GM12878 (cell line): ENCODE data around the gene PRR3. TPM values are rescaled to one million over a fixed set of nuclear protein-coding genes. Genes with fewer than 3 reads are reported as not detected.
A peak's percentile ranks its signal among the peaks of the same experiment; 100 is the strongest.
"Not testable (repeated sequence)": the region's sequence is repeated elsewhere in the genome, so short reads cannot be mapped to it uniquely, and the experiment has no call there.

Experiments
- ATAC-seq: fragments of 200-7000 bp; cut with Tn5 transposase; 3 replicates; pipeline ENCODE4 v1.9.1; 2020; ENCODE audit warnings: mild to moderate bottlenecking, moderate library complexity
- BruUV-seq: library from RNA; stranded (reverse); fragments of 400-500 nt; replicated peaks from 2 replicates; lab custom pipeline; 2021; lab: Mats Ljungman, UMichigan
- CTCF ChIA-PET: fragments of 300-600 bp; sonication (Branson Sonifier 250); formaldehyde crosslinking; extraction: SDS; loops from one replicate; lab custom pipeline; 2021; ENCODE audit warnings: inconsistent platforms; lab: Yijun Ruan, JAX
- POLR2A ChIA-PET: fragments of 350-600 bp; formaldehyde crosslinking; extraction: SDS; loops from one replicate; lab custom pipeline; 2021; ENCODE audit warnings: inconsistent platforms; lab: Charles Lee
- RAD21 ChIA-PET: fragments of 300-600 bp; sonication (Branson Sonifier 250); formaldehyde crosslinking; loops from one replicate; lab custom pipeline; 2023; ENCODE audit warnings: antibody characterized with exemption; ENCODE audit not compliant: unreplicated experiment; lab: Charles Lee
- SMC1A ChIA-PET: fragments of 300-600 bp; sonication (Branson Sonifier 250); formaldehyde crosslinking; loops from one replicate; lab custom pipeline; 2023; ENCODE audit not compliant: unreplicated experiment, uncharacterized antibody; lab: Charles Lee
- DNase-seq: peaks from one replicate; pipeline ENCODE4 v3.0.0-alpha.2; 2011; ENCODE audit warnings: low read depth, low spot score
- FAIRE-seq: peaks from 3 replicates; lab custom pipeline; 2011; peaks lifted over from hg19 to GRCh38; lab: Jason Lieb, UNC
- H2AFZ ChIP-seq: 2 replicates; pipeline ENCODE4 v1.6.0; 2011; ENCODE audit warnings: low read depth, low read length, control low read depth; ENCODE audit not compliant: control insufficient read depth
- H3K27ac ChIP-seq: 2 replicates; pipeline ENCODE4 v1.5.1; 2011; ENCODE audit warnings: control low read depth; ENCODE audit not compliant: control insufficient read depth, insufficient read depth
- H3K27me3 ChIP-seq, 2 experiments: replicated peaks in 1 of 2; 2 replicates each; pipeline versions ENCODE4 v1.6.0 to v1.6.1; 2011; ENCODE audit warnings: low read length in 1 of 2; ENCODE audit not compliant: control insufficient read depth in 2 of 2, insufficient read depth in 2 of 2
- H3K36me3 ChIP-seq, 2 experiments: 2 replicates each; pipeline ENCODE4 v1.5.1; 2011; ENCODE audit warnings: low read length in 1 of 2; ENCODE audit not compliant: control insufficient read depth in 2 of 2, insufficient read depth in 2 of 2
- H3K4me1 ChIP-seq: 2 replicates; pipeline ENCODE4 v1.6.1; 2011; ENCODE audit warnings: mild to moderate bottlenecking, low read length, moderate library complexity, mixed read lengths; ENCODE audit not compliant: control insufficient read depth, insufficient read depth
- H3K4me2 ChIP-seq: 2 replicates; pipeline ENCODE4 v1.6.0; 2011; ENCODE audit warnings: control low read depth; ENCODE audit not compliant: control insufficient read depth, insufficient read depth
- H3K4me3 ChIP-seq: fragments of 200-600 bp; sonication (generic); 2 replicates; pipeline ENCODE4 v1.5.1; 2016
- H3K79me2 ChIP-seq: 2 replicates; pipeline ENCODE4 v1.6.0; 2011; ENCODE audit warnings: low read length; ENCODE audit not compliant: control insufficient read depth, insufficient read depth
- H3K9ac ChIP-seq: 2 replicates; pipeline ENCODE4 v1.8.0; 2011; ENCODE audit warnings: low read length, control low read depth, mixed read lengths; ENCODE audit not compliant: control insufficient read depth, insufficient read depth
- H3K9me3 ChIP-seq: replicated peaks from 3 replicates; pipeline ENCODE4 v1.5.1; 2011; ENCODE audit warnings: mild to moderate bottlenecking, low read length; ENCODE audit not compliant: control insufficient read depth, insufficient read depth
- H4K20me1 ChIP-seq: 2 replicates; pipeline ENCODE4 v1.6.0; 2011; ENCODE audit not compliant: control insufficient read depth, insufficient read depth
- CREB1 ChIP-seq: IDR thresholded peaks from 2 replicates; pipeline ENCODE4 v1.6.1; 2012; ENCODE audit warnings: low read depth, mild to moderate bottlenecking, inconsistent platforms
- EGR1 ChIP-seq, 2 experiments: IDR thresholded peaks; 1 replicate in 1 of 2; 2 replicates in 1 of 2; pipeline ENCODE4 v1.6.1; 2011 to 2012; ENCODE audit warnings: low read depth in 2 of 2, low read length in 2 of 2, borderline replicate concordance in 1 of 2, mild to moderate bottlenecking in 1 of 2, moderate library complexity in 1 of 2
- NR2F1 ChIP-seq: fragments of 450-650 bp; conservative IDR thresholded peaks from 2 replicates; pipeline ENCODE4 v1.6.1; 2017; ENCODE audit warnings: mild to moderate bottlenecking
- POLR2A ChIP-seq: IDR thresholded peaks from 2 replicates; pipeline ENCODE4 v1.6.1; 2011; ENCODE audit warnings: low read depth, mild to moderate bottlenecking, low read length
- POLR2AphosphoS2 ChIP-seq: IDR thresholded peaks from 2 replicates; pipeline ENCODE4 v1.6.1; 2011; ENCODE audit warnings: low read depth, mild to moderate bottlenecking, low read length, improper control_type of control experiment, moderate library complexity
- POLR2AphosphoS5 ChIP-seq: IDR thresholded peaks from 2 replicates; pipeline ENCODE4 v1.6.1; 2011; ENCODE audit warnings: mild to moderate bottlenecking, low read length, inconsistent platforms
- POU2F2 ChIP-seq: IDR thresholded peaks from 3 replicates; pipeline ENCODE4 v1.6.1; 2011; ENCODE audit warnings: low read depth, mild to moderate bottlenecking, low read length, borderline replicate concordance
- RAD21 ChIP-seq: IDR thresholded peaks from 2 replicates; pipeline ENCODE4 v1.6.1; 2011; ENCODE audit warnings: mild to moderate bottlenecking, low read depth, low read length, moderate library complexity; ENCODE audit not compliant: insufficient read depth
- SMC3 ChIP-seq: IDR thresholded peaks from 2 replicates; pipeline ENCODE4 v1.6.1; 2011; ENCODE audit warnings: low read length, improper control_type of control experiment, borderline replicate concordance
- YY1 ChIP-seq: IDR thresholded peaks from 2 replicates; pipeline ENCODE4 v1.6.1; 2011; ENCODE audit warnings: low read depth, mild to moderate bottlenecking, low read length
- ZBED1 ChIP-seq: IDR thresholded peaks from 2 replicates; pipeline ENCODE4 v1.6.1; 2016; ENCODE audit warnings: borderline replicate concordance
- WGBS: methylation state at CpG from one replicate; pipeline ENCODE4 v1.1.6; 2016; ENCODE audit warnings: low lambda C conversion rate; ENCODE audit not compliant: insufficient replicate concordance, insufficient coverage; ENCODE audit errors: missing lambda C conversion rate; 5-methylcytosine and 5-hydroxymethylcytosine counted together
- in situ Hi-C: fragments of 300-500 bp; cut with MboI; formaldehyde crosslinking; loops from 9 replicates; pipeline ENCODE4 v1.14.3; 2018; ENCODE audit warnings: mixed read lengths
- intact Hi-C: fragments of 100-400 bp; cut with micrococcal nuclease; formaldehyde crosslinking; loops from one replicate; pipeline ENCODE4 v1.14.2; 2022; ENCODE audit not compliant: unreplicated experiment
- polyA plus RNA-seq, 11 experiments: library from polyadenylated mRNA; depleted of rRNA in 4 of 11; unstranded in 6 of 11; stranded (reverse) in 5 of 11; fragments of >200 nt; fragmentation: Nextera tagmentation in 4 of 11; fragmentation: Illumina TruSeq in 1 of 11; extraction: Ambion mirVana in 4 of 11; extraction: Trizol in 1 of 11; gene quantifications; 1 replicate in 1 of 11; 2 replicates in 10 of 11; pipeline versions ENCODE4 v1.2.1 to v1.2.3, GENCODE V29; 2011 to 2016; ENCODE audit warnings: inconsistent platforms in 2 of 11, missing spikeins in 2 of 11, low read depth in 1 of 11
- total RNA-seq, 4 experiments: library from RNA; depleted of rRNA in 3 of 4; stranded (reverse); fragments of >200 nt in 3 of 4; fragmentation: Illumina TruSeq in 1 of 4; extraction: Trizol in 1 of 4; gene quantifications; 2 replicates each; pipeline versions ENCODE4 v1.2.1 to v1.2.3, GENCODE V29; 2013 to 2021
- TF ChIP-seq, protein P1 (sequence below), 3 experiments: IDR thresholded peaks in 2 of 3; conservative IDR thresholded peaks in 1 of 3; 2 replicates each; pipeline ENCODE4 v1.5.1; 2011; ENCODE audit warnings: low read depth in 3 of 3, low read length in 3 of 3, mild to moderate bottlenecking in 3 of 3, control low read depth in 2 of 3, moderate library complexity in 2 of 3, inconsistent platforms in 1 of 3, mixed read lengths in 1 of 3; ENCODE audit not compliant: control insufficient read depth in 2 of 3, insufficient read depth in 1 of 3; ENCODE audit errors: extremely low read depth in 1 of 3

Gene PRR3
- total and polyA plus RNA-seq, 10 of the 15 experiments (the other 5 are each of a cell fraction or from before 2014, with no cell fraction given) = 14.0 to 38.2 (median 20.5) TPM

DNA sequence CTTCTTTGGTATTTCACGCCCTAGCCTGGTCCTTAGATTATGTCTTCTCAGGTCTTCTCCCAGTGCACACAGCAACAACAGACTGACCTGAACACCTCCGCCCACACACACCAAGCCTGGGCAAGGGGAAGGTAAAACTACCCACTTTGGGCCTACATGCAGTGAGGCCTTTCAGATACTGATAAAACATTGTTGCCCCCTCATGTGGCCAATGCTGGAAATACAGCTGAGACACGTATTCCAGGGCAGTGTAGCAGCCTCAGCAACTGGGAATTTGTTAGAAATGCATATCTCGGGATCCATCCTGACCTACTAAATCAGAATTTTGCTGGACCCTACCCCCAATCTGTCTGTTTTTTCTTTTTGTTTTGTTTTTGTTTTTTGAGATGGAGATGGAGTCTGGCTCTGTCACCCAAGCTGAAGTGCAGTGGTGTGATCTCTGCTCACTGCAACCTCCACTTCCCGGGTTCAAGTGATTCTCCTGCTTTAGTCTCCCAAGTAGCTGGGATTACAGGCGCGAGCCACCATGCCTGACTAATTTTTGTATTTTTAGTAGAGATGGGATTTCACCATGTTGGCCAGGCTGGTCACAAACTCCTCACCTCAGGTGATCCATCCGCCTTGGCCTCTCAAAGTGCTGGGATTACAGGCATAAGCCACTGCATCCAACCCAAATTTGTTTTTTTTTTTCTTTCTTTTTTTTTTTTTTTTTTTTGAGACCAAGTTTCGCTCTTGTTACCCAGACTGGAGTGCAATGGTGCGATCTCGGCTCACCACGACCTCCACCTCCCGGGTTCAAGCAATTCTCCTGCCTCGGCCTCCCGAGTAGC is 40.4 kb downstream of the PRR3 start:
- ATAC-seq = peak; percentile 96
- H3K9me3 ChIP-seq, BruUV-seq, H3K27ac ChIP-seq, H3K4me2 ChIP-seq, H2AFZ ChIP-seq, H3K4me1 ChIP-seq, H3K79me2 ChIP-seq, H3K27me3 ChIP-seq, H3K9ac ChIP-seq, H3K4me3 ChIP-seq, H4K20me1 ChIP-seq: not testable (repeated sequence)
- in situ Hi-C loops = loop anchor here (5.0 kb wide), 1 partner anchor 115 kb away; no protein-coding TSS in a partner anchor
- 57% methylated on average over 13 of the region's 15 CpGs for WGBS
- POLR2A ChIA-PET = interaction anchor here (0.5 to 1.9 kb wide), 9 partner anchors 16 to 1949 kb away, joined by 3 to 7 read pairs (median 4); partner anchors contain the start of gene PRR3
- CTCF ChIA-PET = interaction anchor here (0.7 to 10.3 kb wide), 41 partner anchors 9 to 490 kb away, joined by 3 to 188 read pairs (median 5); partner anchors contain the start of genes ABCF1, ATAT1, DHX16 and MDC1
- peak; percentile 51 for DNase-seq
- RAD21 ChIA-PET = interaction anchor here (0.8 to 3.7 kb wide), 14 partner anchors 18 to 141 kb away, joined by 3 to 22 read pairs (median 4); partner anchors contain the start of gene DHX16
- TF ChIP-seq CREB1 = 0 out of 2 replicates have a peak, but pooled peaks have one; percentile 25
- peak; percentile 59 for TF ChIP-seq RAD21
- TF ChIP-seq ZBED1 = peak; percentile 34; the same call in 1 of the 2 replicates
- TF ChIP-seq, protein P1, sequence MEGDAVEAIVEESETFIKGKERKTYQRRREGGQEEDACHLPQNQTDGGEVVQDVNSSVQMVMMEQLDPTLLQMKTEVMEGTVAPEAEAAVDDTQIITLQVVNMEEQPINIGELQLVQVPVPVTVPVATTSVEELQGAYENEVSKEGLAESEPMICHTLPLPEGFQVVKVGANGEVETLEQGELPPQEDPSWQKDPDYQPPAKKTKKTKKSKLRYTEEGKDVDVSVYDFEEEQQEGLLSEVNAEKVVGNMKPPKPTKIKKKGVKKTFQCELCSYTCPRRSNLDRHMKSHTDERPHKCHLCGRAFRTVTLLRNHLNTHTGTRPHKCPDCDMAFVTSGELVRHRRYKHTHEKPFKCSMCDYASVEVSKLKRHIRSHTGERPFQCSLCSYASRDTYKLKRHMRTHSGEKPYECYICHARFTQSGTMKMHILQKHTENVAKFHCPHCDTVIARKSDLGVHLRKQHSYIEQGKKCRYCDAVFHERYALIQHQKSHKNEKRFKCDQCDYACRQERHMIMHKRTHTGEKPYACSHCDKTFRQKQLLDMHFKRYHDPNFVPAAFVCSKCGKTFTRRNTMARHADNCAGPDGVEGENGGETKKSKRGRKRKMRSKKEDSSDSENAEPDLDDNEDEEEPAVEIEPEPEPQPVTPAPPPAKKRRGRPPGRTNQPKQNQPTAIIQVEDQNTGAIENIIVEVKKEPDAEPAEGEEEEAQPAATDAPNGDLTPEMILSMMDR (IDR thresholded peaks at IDR 0.05 in 2 of 3, conservative IDR thresholded peaks at IDR 0.05 in 1 of 3; ENCODE audit: control insufficient read depth in 2 of 3, extremely low read depth in 1 of 3, insufficient read depth in 1 of 3, low read depth in 3 of 3, low read length in 3 of 3) = peak; percentile 82 to 85 (median 84)
- TF ChIP-seq EGR1 (IDR thresholded peaks at IDR 0.05; ENCODE audit: borderline replicate concordance in 1 of 2, low read depth in 2 of 2, low read length in 2 of 2) = peak in 1 of 2 experiments; percentile 59; a peak in 2 of 3 replicates
- 0 out of 2 replicates have a peak, but pooled peaks have one; percentile 25 for TF ChIP-seq YY1
- peak; percentile 44; the same call in 1 of the 2 replicates for TF ChIP-seq NR2F1
- peak; percentile 49; the same call in 1 of the 2 replicates for TF ChIP-seq POLR2AphosphoS5
- TF ChIP-seq POLR2AphosphoS2 = peak; percentile 41; the same call in 1 of the 2 replicates
- peak; percentile 59 for TF ChIP-seq POLR2A
- TF ChIP-seq POU2F2 = peak; percentile 60; the same call in 1 of the 3 replicates
- TF ChIP-seq SMC3 = peak; percentile 82
- SMC1A ChIA-PET = interaction anchor here (0.5 to 3.5 kb wide), 23 partner anchors 8 to 484 kb away, joined by 3 to 50 read pairs (median 4); partner anchors contain the start of genes ABCF1 and MRPS18B
- intact Hi-C loops = loop anchor here (1.0 to 2.0 kb wide), 2 partner anchors 57 to 114 kb away; no protein-coding TSS in a partner anchor
- H3K36me3 ChIP-seq = peaks cover 8 to 13% of the 10 kb centered on the region in 2 experiments; a peak in 3 of 4 replicates
- FAIRE-seq = peak; percentile 92
